PFSK-1 (cell line): ENCODE data around the gene TMEM119.

Source experiments
- FOXP2 ChIP-seq: optimal IDR thresholded peaks from 2 replicates; pipeline ENCODE3; 2011; ENCODE audit warnings: borderline replicate concordance, control low read depth, inconsistent platforms; ENCODE audit not compliant: insufficient read depth; ENCODE audit errors: extremely low read length, extremely low read depth
- POLR2AphosphoS5 ChIP-seq: IDR thresholded peaks from 2 replicates; pipeline ENCODE4 v1.6.1; 2012; ENCODE audit warnings: low read depth, mild to moderate bottlenecking, control low read depth, low read length, moderate library complexity
- REST ChIP-seq, 2 experiments: IDR thresholded peaks; 2 replicates each; pipeline versions ENCODE4 v1.6.1 to v1.8.0; 2011 to 2012; ENCODE audit warnings: low read depth in 2 of 2, low read length in 2 of 2, control low read depth in 1 of 2, inconsistent platforms in 1 of 2, mild to moderate bottlenecking in 1 of 2, moderate library complexity in 1 of 2; ENCODE audit not compliant: insufficient read depth in 1 of 2
- SIN3A ChIP-seq: IDR thresholded peaks from 2 replicates; pipeline ENCODE4 v1.6.1; 2012; ENCODE audit warnings: mild to moderate bottlenecking, low read length, moderate library complexity, borderline replicate concordance; ENCODE audit not compliant: insufficient read depth
- TAF1 ChIP-seq: IDR thresholded peaks from 2 replicates; pipeline ENCODE4 v1.6.1; 2012; ENCODE audit warnings: low read length, control low read depth, borderline replicate concordance; ENCODE audit not compliant: insufficient read depth

TMEM119 gene

GRCh38 chr12:108635201-108635996 is 37.5 kb upstream of the TMEM119 start:
- TF ChIP-seq REST (IDR thresholded peaks at IDR 0.05; ENCODE audit: insufficient read depth in 1 of 2, low read depth in 2 of 2, low read length in 2 of 2) (no peak), SIN3A (no peak), TAF1 (no peak), POLR2AphosphoS5 (no peak), FOXP2 (no peak)

- TF ChIP-seq POLR2AphosphoS5, result no peak
- TF ChIP-seq FOXP2, result no peak
- no peak for TF ChIP-seq SIN3A
- no peak for TF ChIP-seq TAF1
- TF ChIP-seq REST (IDR thresholded peaks at IDR 0.05; ENCODE audit: insufficient read depth in 1 of 2, low read depth in 2 of 2, low read length in 2 of 2), result no peak
These were observed 36.5 kb upstream of the TMEM119 start for GRCh38 chr12:108634341-108634751.

- no peak for TF ChIP-seq FOXP2
- TF ChIP-seq SIN3A, result no peak
- no peak for TF ChIP-seq REST (IDR thresholded peaks at IDR 0.05; ENCODE audit: insufficient read depth in 1 of 2, low read depth in 2 of 2, low read length in 2 of 2)
- no peak for TF ChIP-seq POLR2AphosphoS5
- no peak for TF ChIP-seq TAF1
These were observed 35.8 kb upstream of the TMEM119 start, which contains the start of gene SELPLG for GRCh38 chr12:108633534-108634248. Gene SELPLG, minus strand, starts transcription at chr12:108633894. Its CDS starts 9,587 bp downstream, at chr12:108624307.

- TF ChIP-seq FOXP2 (no peak), REST (IDR thresholded peaks at IDR 0.05; ENCODE audit: insufficient read depth in 1 of 2, low read depth in 2 of 2, low read length in 2 of 2) (no peak), TAF1 (no peak), POLR2AphosphoS5 (no peak), SIN3A (no peak)
These were observed 35.2 kb upstream of the TMEM119 start for GRCh38 chr12:108633081-108633533.
